MM.1S (cell line): ENCODE results near the gene C20orf173.

ENCODE experiments used
- DNase-seq: peaks from one replicate; pipeline ENCODE4 v3.0.0-alpha.2; 2015
- H2AFZ ChIP-seq: fragments of 300-600 bp; sonication (generic); 2 replicates; pipeline ENCODE4 v1.6.0; 2016; ENCODE audit warnings: antibody characterized with exemption, low read length
- H3F3A ChIP-seq: fragments of 300-600 bp; sonication (generic); 2 replicates; pipeline ENCODE4 v1.6.1; 2016; ENCODE audit warnings: mild to moderate bottlenecking, antibody characterized with exemption, low read length, moderate library complexity, mixed read lengths; ENCODE audit not compliant: insufficient read depth
- H3K27ac ChIP-seq: fragments of 300-600 bp; sonication (generic); 2 replicates; pipeline ENCODE4 v1.5.1; 2016; ENCODE audit warnings: mild to moderate bottlenecking, low read length
- H3K27me3 ChIP-seq: fragments of 300-600 bp; sonication (generic); replicated peaks from 2 replicates; pipeline ENCODE4 v1.6.0; 2016; ENCODE audit warnings: low read length; ENCODE audit not compliant: insufficient read depth
- H3K36me3 ChIP-seq: fragments of 300-600 bp; sonication (generic); replicated peaks from 2 replicates; pipeline ENCODE4 v1.6.1; 2016; ENCODE audit warnings: mild to moderate bottlenecking, low read length, mixed read lengths; ENCODE audit not compliant: insufficient read depth
- H3K4me1 ChIP-seq: fragments of 300-600 bp; sonication (generic); 2 replicates; pipeline ENCODE4 v1.6.1; 2016; ENCODE audit warnings: low read length, mixed read lengths
- H3K4me2 ChIP-seq: fragments of 300-600 bp; sonication (generic); 2 replicates; pipeline ENCODE4 v1.6.0; 2016; ENCODE audit warnings: low read depth, low read length
- H3K4me3 ChIP-seq: fragments of 300-600 bp; sonication (generic); 2 replicates; pipeline ENCODE4 v1.5.1; 2016; ENCODE audit warnings: low read length, mixed read lengths
- H3K79me2 ChIP-seq: fragments of 300-600 bp; sonication (generic); 2 replicates; pipeline ENCODE4 v1.6.1; 2016; ENCODE audit warnings: mixed run types, low read length, mixed read lengths
- H3K9ac ChIP-seq: fragments of 300-600 bp; sonication (generic); 2 replicates; pipeline ENCODE4 v1.6.1; 2016; ENCODE audit warnings: low read length, mixed read lengths
- H3K9me2 ChIP-seq: fragments of 300-600 bp; sonication (generic); replicated peaks from 2 replicates; pipeline ENCODE4 v1.6.1; 2016; ENCODE audit warnings: mild to moderate bottlenecking, low read length, mixed read lengths; ENCODE audit not compliant: insufficient read depth
- H3K9me3 ChIP-seq: fragments of 300-600 bp; sonication (generic); replicated peaks from 2 replicates; pipeline ENCODE4 v1.6.1; 2016; ENCODE audit warnings: mild to moderate bottlenecking, low read length, mixed read lengths; ENCODE audit not compliant: insufficient read depth
- H4K20me1 ChIP-seq: fragments of 300-600 bp; sonication (generic); 2 replicates; pipeline ENCODE4 v1.6.1; 2016; ENCODE audit warnings: mild to moderate bottlenecking, low read length, moderate library complexity, mixed read lengths; ENCODE audit not compliant: insufficient read depth
- CTCF ChIP-seq: fragments of 300-600 bp; sonication (generic); IDR thresholded peaks from 2 replicates; pipeline ENCODE4 v1.5.1; 2016; ENCODE audit warnings: antibody characterized with exemption, low read length, mixed read lengths
- EZH2 ChIP-seq: fragments of 300-600 bp; sonication (generic); optimal IDR thresholded peaks from 2 replicates; pipeline ENCODE3; 2017; ENCODE audit warnings: low read depth, mild to moderate bottlenecking, antibody characterized with exemption, low read length, mixed read lengths
- EZH2phosphoT487 ChIP-seq: fragments of 300-600 bp; sonication (generic); IDR thresholded peaks from 2 replicates; pipeline ENCODE4 v1.6.1; 2018; ENCODE audit warnings: antibody characterized with exemption, low read length

Gene C20orf173

GRCh38 chr20:35568645-35569044, 39.2 kb upstream of the C20orf173 start:
- no peaks in the 10 kb centered on the region for H4K20me1 ChIP-seq
- peak; percentile 42 for DNase-seq
- no peaks in the 10 kb centered on the region for H3K9me3 ChIP-seq
- no peaks in the 10 kb centered on the region for H3K9me2 ChIP-seq
- peak; percentile 33 for TF ChIP-seq CTCF
- no peak for TF ChIP-seq EZH2
- no peak for TF ChIP-seq EZH2phosphoT487
- no peak overlapping the region for H3K27ac ChIP-seq
- H3K4me3 ChIP-seq = no peak overlapping the region
- H3K79me2 ChIP-seq = no peaks in the 10 kb centered on the region
- H3F3A ChIP-seq = no peaks in the 10 kb centered on the region
- no peaks in the 10 kb centered on the region for H3K4me1 ChIP-seq
- H3K9ac ChIP-seq = no peak overlapping the region
- H2AFZ ChIP-seq = no peak overlapping the region
- H3K36me3 ChIP-seq = no peaks in the 10 kb centered on the region
- H3K4me2 ChIP-seq = no peak overlapping the region
- H3K27me3 ChIP-seq = no peaks in the 10 kb centered on the region

- H3K9me2 ChIP-seq = no peaks in the 10 kb centered on the region
- no peak overlapping the region for H3K4me3 ChIP-seq
- H3K79me2 ChIP-seq = no peaks in the 10 kb centered on the region
- H3K36me3 ChIP-seq = no peaks in the 10 kb centered on the region
- H3K27me3 ChIP-seq = no peaks in the 10 kb centered on the region
- TF ChIP-seq CTCF (no peak), EZH2 (no peak), EZH2phosphoT487 (no peak)
- no peak overlapping the region for H2AFZ ChIP-seq
- no peaks in the 10 kb centered on the region for H3K9me3 ChIP-seq
- no peaks in the 10 kb centered on the region for H3K4me1 ChIP-seq
- no peak for DNase-seq
- no peak overlapping the region for H3K4me2 ChIP-seq
- H3K27ac ChIP-seq = no peak overlapping the region
- H4K20me1 ChIP-seq = no peaks in the 10 kb centered on the region
- no peaks in the 10 kb centered on the region for H3F3A ChIP-seq
- no peak overlapping the region for H3K9ac ChIP-seq
Measured at GRCh38 chr20:35564905-35565304, 35.5 kb upstream of the C20orf173 start.

DNA sequence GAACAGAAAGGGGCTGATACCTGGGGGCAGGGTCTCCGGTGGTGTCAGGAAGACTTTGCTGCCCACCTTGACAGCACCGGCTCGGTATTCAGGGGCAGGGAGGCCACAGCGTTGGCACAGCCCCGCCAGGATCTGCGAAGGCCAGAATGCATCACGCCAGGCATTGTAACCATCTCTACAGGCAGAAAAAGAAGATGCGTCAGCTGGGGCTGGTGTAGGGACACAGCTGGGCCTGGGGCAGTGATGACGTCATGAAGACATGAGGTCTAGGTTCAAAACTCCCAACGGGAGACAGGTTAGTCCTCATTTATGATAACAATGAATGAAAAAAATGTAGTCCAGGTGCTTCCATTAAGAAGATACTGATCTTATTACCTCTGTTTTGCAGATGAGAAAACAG, 34.4 kb upstream of the C20orf173 start:
- Histone ChIP-seq H3K4me3 (no peak overlapping the region), H3K4me2 (no peak overlapping the region), H3K9ac (no peak overlapping the region), H3K27me3 (no peaks in the 10 kb centered on the region), H3K79me2 (no peaks in the 10 kb centered on the region), H3K27ac (no peak overlapping the region), H3K36me3 (no peaks in the 10 kb centered on the region), H2AFZ (no peak overlapping the region), H3F3A (no peaks in the 10 kb centered on the region), H3K9me2 (no peaks in the 10 kb centered on the region), H4K20me1 (no peaks in the 10 kb centered on the region), H3K4me1 (no peaks in the 10 kb centered on the region), H3K9me3 (no peaks in the 10 kb centered on the region)
- TF ChIP-seq EZH2 (no peak), CTCF (no peak), EZH2phosphoT487 (no peak)
- DNase-seq = no peak
